Measurements from ENCODE around the gene CCDC184. TPM values are rescaled to one million over a fixed set of nuclear protein-coding genes. Genes with fewer than 3 reads are reported as not detected.
"Not testable (repeated sequence)": the region's sequence is repeated elsewhere in the genome, so short reads cannot be mapped to it uniquely, and the experiment has no call there.

The CCDC184 gene
- 10.0 and 10.2 TPM in 2 replicates for polyA plus RNA-seq (2014; cell fraction: cytosol; rRNA removed)
- 4.2 and 6.4 TPM in 2 replicates for polyA plus RNA-seq (2014; cell fraction: nucleus; rRNA removed)

DNA sequence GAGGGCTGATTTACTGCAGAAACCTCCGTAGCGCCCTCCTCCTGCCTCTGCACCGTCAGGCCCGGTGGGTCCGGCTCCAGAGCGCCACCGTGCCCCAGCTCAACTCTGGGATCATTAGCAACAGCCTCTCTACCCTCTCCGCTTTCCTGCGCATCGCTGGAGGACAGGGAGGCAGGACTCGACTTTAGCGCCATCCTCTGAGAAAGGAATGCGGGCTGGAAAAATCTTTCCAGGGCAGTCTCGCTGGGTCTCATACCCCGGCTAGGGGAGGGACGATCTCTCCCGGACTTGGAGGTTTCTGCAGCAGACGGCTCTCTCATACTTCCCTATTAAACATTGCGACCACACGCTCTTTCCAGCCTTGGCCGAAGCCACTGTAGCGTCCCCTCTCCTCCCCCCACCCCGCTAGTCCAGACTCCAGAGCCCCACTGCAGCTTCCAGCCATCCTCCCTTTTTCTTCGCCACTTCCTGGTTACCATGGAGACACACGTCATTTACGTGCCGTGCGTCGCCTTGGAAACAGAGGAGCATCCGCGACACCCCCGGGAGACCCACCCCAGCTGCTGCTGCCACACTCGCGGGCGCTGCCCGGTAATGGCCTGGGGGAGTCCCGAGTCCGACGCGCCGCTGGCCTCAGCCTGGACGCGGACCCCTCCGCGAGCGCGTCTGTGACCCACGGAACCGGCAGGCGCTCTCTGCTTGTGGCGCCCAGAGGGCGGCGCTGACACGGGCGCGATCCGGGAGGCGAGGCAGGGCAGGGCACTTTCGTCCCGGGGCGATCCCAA, at the start of gene CCDC184:
Gene CCDC184 (plus strand): TSS at position 554 of the 785 bp plus-strand sequence. CDS start 479 bp downstream, outside the sequence.
- peak; percentile 92 for DNase-seq (ENCODE audit: low spot score)

DNA sequence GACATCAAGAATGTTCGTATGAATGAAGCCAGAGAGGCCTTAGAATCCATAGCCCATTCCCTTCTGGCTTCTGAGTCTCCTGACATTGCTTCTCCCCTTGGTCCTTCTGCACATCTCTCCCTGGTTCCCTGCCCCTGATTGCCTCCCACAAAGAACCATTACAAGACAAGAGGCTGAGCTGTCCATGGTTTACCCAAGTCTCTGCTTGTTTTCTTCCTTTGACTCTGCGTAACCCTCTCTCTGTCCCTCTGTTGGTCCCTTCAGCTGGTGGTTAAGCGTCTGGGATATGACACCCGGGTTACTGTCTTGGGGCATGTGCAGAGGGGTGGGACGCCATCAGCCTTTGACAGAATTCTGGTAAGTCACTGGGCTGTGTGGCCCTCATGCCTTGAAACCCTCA, 48.4 kb upstream of the CCDC184 start:
- DNase-seq (ENCODE audit: low spot score), result no peak

DNA sequence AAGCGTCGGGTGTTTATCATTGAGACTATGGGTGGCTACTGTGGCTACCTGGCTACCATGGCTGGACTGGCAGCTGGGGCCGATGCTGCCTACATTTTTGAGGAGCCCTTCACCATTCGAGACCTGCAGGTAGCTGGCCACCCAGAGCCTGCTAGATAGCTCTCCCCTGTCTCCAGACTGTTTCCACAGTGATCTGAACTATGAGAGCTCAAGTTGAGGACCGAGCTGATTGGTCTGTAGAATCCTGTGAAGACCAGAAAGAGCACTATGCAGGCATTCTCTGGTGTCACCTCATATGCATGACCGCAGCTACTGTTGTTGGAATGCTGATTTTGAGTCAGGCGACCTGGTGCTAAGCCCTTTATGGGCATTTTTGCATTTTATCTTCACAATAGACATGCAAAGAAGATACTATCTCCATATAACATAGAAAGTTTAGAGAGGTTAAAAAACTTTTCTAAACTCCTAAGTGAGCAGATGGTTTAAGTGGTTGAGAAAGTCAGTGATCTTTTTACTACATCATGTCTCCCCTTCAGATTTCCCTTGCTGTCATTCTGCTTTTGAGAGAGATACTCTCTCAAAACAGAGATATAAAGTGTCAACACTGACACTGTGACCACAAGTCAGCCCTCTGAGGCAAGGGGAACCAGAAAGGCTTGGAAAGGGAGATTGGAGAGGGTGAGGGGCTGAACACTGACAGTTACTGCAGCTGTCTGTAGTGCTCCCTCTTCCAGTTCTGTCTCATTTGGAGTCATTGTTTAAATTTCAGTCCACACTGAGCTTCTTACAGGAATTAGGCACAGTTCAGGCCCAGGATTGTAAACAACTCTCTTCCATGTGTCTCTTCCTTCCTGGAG, 40.4 kb upstream of the CCDC184 start:
- no peak for DNase-seq (ENCODE audit: low spot score)

- DNase-seq (ENCODE audit: low spot score), result no peak
Observed at GRCh38 chr12:48143898-48144297, 39.5 kb upstream of the CCDC184 start.

GRCh38 chr12:48145981-48146380, 37.5 kb upstream of the CCDC184 start:
- no peak for DNase-seq (ENCODE audit: low spot score)

GRCh38 chr12:48151103-48151771, 32.2 kb upstream of the CCDC184 start:
- DNase-seq (ENCODE audit: low spot score), result no peak

DNA sequence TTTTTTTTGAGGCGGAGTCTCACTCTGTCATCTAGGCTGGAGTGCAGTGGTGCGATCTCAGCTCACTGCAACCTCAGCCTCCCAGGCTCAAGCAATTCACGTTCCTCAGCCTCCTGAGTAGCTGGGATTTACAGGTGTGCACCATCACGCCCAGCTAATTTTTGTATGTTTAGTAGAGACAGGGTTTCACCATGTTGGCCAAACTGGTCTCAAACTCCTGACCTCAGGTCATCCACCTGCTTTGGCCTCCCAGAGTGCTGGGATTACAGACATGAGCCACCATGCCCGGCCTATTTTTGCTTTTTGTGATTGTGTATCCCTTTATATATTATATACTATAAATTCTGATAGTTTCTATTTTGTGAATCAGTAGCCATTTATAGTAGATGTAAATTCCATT, 27.7 kb upstream of the CCDC184 start:
- not testable (repeated sequence) for DNase-seq (ENCODE audit: low spot score)

- no peak for DNase-seq (ENCODE audit: low spot score)
Observed at GRCh38 chr12:48156652-48157017, 26.8 kb upstream of the CCDC184 start.

- peak; percentile 99 for DNase-seq (ENCODE audit: low spot score)
Observed at GRCh38 chr12:48157018-48157888, 26.2 kb upstream of the CCDC184 start, which contains the start of gene ASB8. TSS of gene ASB8 (minus strand) at chr12:48157515. CDS start at chr12:48153496, 4,019 bp downstream.

DNA sequence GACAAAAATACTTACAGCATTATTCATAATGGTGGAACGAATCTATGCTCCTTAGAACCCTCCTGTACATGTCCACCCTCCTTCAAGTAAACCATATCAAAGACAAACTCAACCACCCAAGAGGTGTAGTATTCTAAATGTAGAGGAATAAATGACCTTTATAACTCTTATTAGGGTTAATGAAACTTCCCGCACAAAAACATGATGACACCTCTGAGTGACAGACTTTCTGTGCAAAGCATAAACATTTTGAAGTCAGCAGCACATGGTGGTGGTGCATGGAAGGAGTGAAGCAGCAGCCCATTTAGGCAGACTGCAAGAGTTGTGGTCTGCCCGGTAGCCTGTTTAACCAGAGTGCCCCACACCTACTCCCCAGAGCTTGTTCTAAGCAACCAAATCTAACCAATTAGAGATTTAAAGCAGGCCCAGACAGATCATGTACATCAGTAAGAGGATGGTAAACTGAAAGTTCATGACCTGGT, 25.5 kb upstream of the CCDC184 start:
- DNase-seq (ENCODE audit: low spot score), result peak; percentile 12

DNA sequence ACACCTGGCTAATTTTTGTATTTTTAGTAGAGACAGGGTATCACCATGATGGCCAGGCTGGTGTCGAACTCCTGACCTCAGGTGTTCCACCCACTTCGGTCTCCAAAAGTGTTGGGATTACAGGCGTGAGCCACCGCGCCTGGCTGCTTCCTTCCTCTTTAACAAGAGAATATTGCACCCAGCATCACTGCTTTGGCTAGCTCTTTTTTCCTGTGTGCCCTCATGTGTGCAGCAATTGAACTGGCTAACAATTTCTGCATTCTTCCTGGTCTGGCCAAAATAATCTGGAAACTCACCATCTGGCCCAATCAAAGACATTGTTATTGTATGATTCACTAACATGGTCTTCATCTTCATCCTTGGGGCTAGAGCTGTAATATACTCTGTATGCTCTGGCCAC, 23.4 kb upstream of the CCDC184 start:
- DNase-seq (ENCODE audit: low spot score), result no peak

DNA sequence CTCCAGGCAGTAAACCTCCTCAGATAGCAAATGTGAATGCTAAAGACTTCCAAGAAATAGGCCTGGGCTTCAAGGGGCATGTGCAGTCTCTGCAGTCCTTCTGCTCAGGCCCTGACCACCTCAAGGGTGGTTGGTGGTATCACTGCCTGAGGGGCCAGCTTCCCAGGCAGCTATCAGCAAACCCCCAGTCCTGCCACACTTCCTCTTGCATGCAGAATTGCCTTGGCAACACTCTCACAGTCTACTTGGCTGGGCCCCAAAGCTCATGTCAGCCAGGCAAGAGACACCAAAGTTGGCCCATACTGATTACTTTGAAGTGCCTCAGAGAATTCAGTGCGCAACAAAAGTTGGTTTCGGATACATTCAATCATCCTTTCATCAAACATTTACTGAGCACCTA, 22.6 kb upstream of the CCDC184 start:
- no peak for DNase-seq (ENCODE audit: low spot score)

- no peak for DNase-seq (ENCODE audit: low spot score)
Observed at GRCh38 chr12:48163150-48163747, 20.2 kb upstream of the CCDC184 start.

GRCh38 chr12:48164451-48164850, 19.0 kb upstream of the CCDC184 start:
- DNase-seq (ENCODE audit: low spot score), result no peak

DNA sequence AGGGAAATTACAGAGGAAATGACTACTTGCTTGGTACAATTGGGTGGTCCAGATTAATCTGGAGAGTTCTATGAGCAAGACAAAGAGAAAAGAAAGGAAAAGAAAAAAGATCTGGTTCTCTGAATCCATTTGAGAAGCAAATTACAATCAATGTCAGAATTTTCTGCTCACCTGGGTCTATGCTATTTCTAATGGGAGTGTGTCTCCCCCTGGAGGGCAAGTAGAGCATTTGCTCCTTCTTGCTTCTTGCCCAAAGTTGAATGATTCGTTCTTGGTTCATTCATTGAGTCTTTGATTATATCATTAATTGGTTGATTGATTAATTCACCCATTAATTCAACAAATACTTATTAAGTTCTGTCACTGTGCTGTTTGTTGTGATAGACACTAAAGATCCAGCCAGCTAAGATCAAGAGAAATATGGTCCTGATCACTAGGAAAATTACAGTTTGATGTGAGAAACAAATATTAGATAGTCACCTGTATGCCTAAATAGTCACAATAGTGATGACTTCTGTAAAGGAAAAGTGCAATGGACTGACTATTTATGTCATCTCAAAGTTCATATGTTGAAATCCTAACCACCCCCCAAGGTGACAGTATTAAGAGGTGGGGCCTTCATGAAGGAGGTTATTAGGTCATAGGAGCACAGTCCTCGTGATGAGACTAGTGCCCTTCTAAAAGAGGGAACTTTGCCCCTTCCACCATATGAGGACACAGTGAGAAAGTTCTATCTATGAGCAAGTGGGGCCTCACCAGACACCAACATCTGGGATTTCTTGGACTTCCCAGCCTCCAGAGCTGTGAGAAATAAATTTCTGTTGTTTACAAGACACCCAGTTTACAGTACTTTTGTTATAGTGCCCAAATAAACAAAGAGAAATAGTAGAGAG, 18.1 kb upstream of the CCDC184 start:
- DNase-seq (ENCODE audit: low spot score), result peak; percentile 61

DNA sequence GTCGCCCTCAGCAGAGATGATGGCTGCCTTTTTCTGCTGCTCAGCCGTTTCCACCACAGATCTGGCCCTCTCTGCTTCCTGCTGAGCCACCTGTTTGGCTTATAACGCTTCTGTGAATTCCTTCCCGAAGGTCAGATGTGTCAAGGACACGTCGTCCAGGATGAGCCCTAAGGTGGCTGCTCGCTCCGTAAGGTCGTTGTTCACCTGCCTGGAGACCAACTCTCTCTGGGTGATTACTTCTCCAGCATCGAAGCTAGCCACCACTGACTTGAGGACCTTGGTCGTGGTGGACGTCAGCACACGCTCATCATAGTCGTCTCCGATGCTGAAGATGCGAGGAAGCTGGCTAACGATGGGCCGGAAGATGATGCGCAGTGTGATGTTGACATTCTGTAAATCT, 14.4 kb upstream of the CCDC184 start:
- DNase-seq (ENCODE audit: low spot score), result no peak

- DNase-seq (ENCODE audit: low spot score), result no peak
Observed at GRCh38 chr12:48175613-48176416, 7.6 kb upstream of the CCDC184 start.

DNA sequence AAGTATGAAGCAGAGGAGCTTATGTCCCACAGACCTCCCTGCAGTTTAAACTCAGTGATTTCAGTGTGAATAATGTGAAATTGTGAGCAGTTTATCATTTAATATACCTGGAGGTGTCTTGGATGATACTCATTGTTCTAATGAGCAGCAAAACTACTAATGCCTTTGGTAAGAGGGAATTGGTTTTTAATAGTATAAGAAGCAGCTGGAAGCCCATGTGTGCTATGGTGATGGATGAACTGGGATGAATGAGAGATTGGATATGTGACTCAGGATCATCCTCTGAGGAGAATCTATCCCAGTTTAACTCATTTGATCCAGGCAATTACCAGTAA, 7.1 kb upstream of the CCDC184 start:
- DNase-seq (ENCODE audit: low spot score), result no peak

GRCh38 chr12:48177982-48178381, 5.5 kb upstream of the CCDC184 start:
- DNase-seq (ENCODE audit: low spot score), result no peak
